Effector memory CD8-positive, alpha-beta T cell (primary cell): ENCODE results near the gene OR6K2.

ENCODE experiments used
- ATAC-seq: fragments of 150-1000 bp; cut with Tn5 transposase; replicated peaks from 2 replicates; pipeline ENCODE4 v1.10.0; 2021; ENCODE audit warnings: mild to moderate bottlenecking, moderate library complexity
- DNase-seq, 3 experiments: peaks; one replicate each; pipeline ENCODE4 v3.0.0; 2021
- H3K27ac Mint-ChIP-seq, 2 donors: one replicate each; pipeline ENCODE4 v1.8.0; 2022; ENCODE audit warnings: mild to moderate bottlenecking in 2 of 2, mixed read lengths in 2 of 2, moderate library complexity in 2 of 2
- H3K27me3 Mint-ChIP-seq, 2 donors: one replicate each; pipeline ENCODE4 v1.8.0; 2022; ENCODE audit warnings: mixed read lengths in 2 of 2
- H3K36me3 Mint-ChIP-seq: one replicate; pipeline ENCODE4 v1.8.0; 2022; ENCODE audit warnings: mild to moderate bottlenecking, moderate library complexity, mixed read lengths; ENCODE audit not compliant: insufficient read depth
- H3K4me1 Mint-ChIP-seq, 2 donors: one replicate each; pipeline ENCODE4 v1.8.0; 2022; ENCODE audit warnings: low read depth in 2 of 2, mixed read lengths in 2 of 2
- H3K4me3 Mint-ChIP-seq, 2 donors: one replicate each; pipeline ENCODE4 v1.8.0; 2022; ENCODE audit warnings: mild to moderate bottlenecking in 2 of 2, mixed read lengths in 2 of 2, moderate library complexity in 2 of 2
- H3K9me3 Mint-ChIP-seq, 2 donors: one replicate each; pipeline ENCODE4 v1.8.0; 2022; ENCODE audit warnings: mixed read lengths in 2 of 2

Gene OR6K2

DNA sequence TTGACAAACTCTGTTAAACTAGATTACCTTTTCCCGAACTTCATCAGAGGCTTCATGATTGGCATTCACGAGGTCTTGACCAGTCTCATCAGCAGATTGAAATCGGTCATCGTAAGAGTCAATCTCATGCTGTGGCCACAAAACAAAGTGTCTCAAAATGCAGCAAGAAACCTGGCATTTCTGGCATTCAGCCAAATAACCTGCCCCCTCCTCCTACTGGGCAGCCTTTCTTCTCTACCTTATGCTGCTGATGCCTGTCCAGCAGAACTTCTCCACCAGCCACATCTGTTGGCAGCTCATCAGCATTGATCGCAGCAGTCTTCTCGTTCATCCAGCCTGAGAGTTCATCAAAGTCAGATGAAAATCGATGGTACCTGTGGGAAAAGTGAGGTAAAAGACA lies 26.1 kb downstream of the OR6K2 start:
- H3K27ac Mint-ChIP-seq, result no peak overlapping the region
- H3K27me3 Mint-ChIP-seq, result peaks cover 14 to 16% of the 10 kb centered on the region in 2 donors
- H3K9me3 Mint-ChIP-seq, result no peaks in the 10 kb centered on the region
- DNase-seq (no peak), ATAC-seq (no peak)
- no peaks in the 10 kb centered on the region for H3K36me3 Mint-ChIP-seq
- no peak overlapping the region for H3K4me3 Mint-ChIP-seq
- H3K4me1 Mint-ChIP-seq, result peaks cover 2 to 4% of the 10 kb centered on the region in 2 donors

DNA sequence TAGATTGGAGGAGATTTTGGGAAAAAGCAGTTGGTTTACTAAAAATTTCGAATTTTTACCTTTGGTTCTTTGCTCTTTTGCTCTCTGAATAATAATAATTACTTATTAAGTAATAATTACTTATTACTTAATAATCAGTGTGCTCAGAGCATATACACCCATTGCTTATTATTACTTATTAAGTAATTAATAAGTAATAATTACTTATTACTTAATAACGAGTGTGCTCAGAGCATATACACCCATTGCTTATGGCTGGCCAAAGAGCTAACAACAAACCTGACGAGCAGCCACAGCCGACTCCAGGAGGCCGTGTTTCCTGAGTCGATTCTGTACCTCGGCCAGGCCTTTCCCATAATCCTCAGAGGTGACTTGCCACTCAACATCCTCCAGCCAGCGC lies 34.4 kb downstream of the OR6K2 start:
- no peak overlapping the region for H3K4me3 Mint-ChIP-seq
- peaks cover 0 to 5% of the 10 kb centered on the region in 2 donors for H3K27me3 Mint-ChIP-seq
- ATAC-seq, result no peak
- DNase-seq, result no peak
- no peaks in the 10 kb centered on the region for H3K4me1 Mint-ChIP-seq
- H3K9me3 Mint-ChIP-seq, result no peaks in the 10 kb centered on the region
- no peaks in the 10 kb centered on the region for H3K36me3 Mint-ChIP-seq
- H3K27ac Mint-ChIP-seq, result no peak overlapping the region

DNA sequence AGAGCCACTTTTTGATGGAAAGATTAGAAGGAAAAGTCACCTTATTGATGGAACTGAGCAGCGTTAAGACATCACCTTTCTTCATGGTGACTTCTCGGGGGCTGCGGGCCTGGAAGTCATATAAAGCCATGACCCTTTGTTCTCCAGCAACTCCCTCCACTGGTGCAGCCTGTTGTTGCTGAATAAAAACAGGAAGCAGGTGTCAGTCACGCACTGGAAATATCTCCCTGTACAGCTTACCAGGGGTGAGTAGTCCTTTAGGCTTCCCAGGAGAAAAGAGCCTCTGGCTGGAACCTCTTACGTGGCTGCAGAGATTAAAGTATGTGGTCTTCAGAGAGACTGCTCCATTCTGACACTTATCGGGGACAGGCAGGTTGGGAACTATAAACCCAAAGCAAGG lies 45.9 kb downstream of the OR6K2 start:
- Mint-ChIP-seq H3K9me3 (no peaks in the 10 kb centered on the region), H3K27me3 (peaks cover 0 to 18% of the 10 kb centered on the region in 2 donors), H3K36me3 (no peaks in the 10 kb centered on the region), H3K27ac (no peak overlapping the region), H3K4me1 (peaks cover 0 to 4% of the 10 kb centered on the region in 2 donors), H3K4me3 (no peak overlapping the region)
- ATAC-seq (no peak), DNase-seq (no peak)

DNA sequence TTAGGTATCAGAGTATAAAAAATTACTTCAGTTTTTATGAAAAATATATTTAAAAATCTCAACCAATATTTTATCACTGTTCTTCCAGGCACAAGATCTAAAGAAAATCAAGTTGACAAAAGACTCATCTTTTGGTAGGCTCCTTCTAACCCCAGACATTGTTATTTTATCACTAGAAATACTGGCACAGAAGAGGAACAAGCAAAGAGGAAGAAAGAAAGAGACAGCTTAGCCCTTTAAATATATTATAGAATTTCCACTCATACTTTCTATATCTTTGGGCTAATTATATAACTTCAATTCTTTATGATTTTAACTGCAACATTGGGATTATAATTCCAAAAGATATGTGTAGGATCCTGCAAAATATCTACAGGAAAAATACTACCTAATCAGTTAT lies 46.4 kb downstream of the OR6K2 start:
- no peaks in the 10 kb centered on the region for H3K9me3 Mint-ChIP-seq
- DNase-seq (no peak), ATAC-seq (no peak)
- H3K4me1 Mint-ChIP-seq, result peaks cover 0 to 4% of the 10 kb centered on the region in 2 donors
- H3K4me3 Mint-ChIP-seq, result no peak overlapping the region
- H3K27ac Mint-ChIP-seq, result no peak overlapping the region
- no peaks in the 10 kb centered on the region for H3K36me3 Mint-ChIP-seq
- peaks cover 0 to 18% of the 10 kb centered on the region in 2 donors for H3K27me3 Mint-ChIP-seq

DNA sequence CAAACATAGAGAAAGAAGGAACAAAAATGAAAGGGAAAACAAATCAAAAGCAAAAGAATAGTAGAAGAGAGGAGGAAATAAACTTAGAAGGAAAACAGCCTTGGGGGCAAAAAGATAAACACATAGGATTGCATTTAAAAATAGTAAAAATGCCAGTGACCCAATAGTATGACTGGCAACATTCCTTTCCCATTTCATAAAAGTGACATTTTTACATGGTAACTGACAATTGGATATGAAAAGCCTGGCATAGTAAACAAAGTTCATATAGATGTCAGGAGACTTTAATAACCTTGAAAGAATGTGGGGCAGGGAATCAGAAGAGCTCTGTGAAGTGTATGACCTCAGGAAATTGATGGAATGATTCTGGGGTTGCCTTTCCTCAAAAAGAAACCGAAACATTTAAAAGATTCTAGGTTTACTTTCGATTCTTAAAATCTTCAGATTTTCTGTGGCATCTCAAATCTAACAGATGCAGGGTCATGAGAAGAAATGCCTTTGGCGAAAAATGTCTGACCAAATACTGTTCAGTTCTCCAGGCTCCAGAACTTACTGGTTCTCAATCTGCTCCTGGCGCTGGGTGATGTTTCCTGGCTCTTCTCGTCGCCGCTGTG lies 47.6 kb downstream of the OR6K2 start:
- Mint-ChIP-seq H3K36me3 (no peaks in the 10 kb centered on the region), H3K9me3 (no peaks in the 10 kb centered on the region), H3K27me3 (peaks cover 0 to 16% of the 10 kb centered on the region in 2 donors), H3K4me1 (peaks cover 0 to 4% of the 10 kb centered on the region in 2 donors), H3K27ac (no peak overlapping the region), H3K4me3 (no peak overlapping the region)
- ATAC-seq (no peak), DNase-seq (no peak)
